Measurements from ENCODE around the gene TGFBI.
"Not testable (repeated sequence)": the region's sequence is repeated elsewhere in the genome, so short reads cannot be mapped to it uniquely, and the experiment has no call there.

Gene TGFBI

GRCh38 chr5:136028090-136028489 is 698 bp upstream of the TGFBI start:
- no peak for DNase-seq

GRCh38 chr5:136030252-136030651 is 1.5 kb downstream of the TGFBI start:
- DNase-seq: no peak

- no peak for DNase-seq
Measured at GRCh38 chr5:136030956-136031611, 2.3 kb downstream of the TGFBI start.

GRCh38 chr5:136031711-136032110 is 2.9 kb downstream of the TGFBI start:
- DNase-seq: no peak

GRCh38 chr5:136032564-136032963 is 3.8 kb downstream of the TGFBI start:
- no peak for DNase-seq

- no peak for DNase-seq
Measured at GRCh38 chr5:136033234-136033633, 4.4 kb downstream of the TGFBI start.

GRCh38 chr5:136033848-136034247 is 5.1 kb downstream of the TGFBI start:
- DNase-seq: no peak

GRCh38 chr5:136034492-136034891 is 5.7 kb downstream of the TGFBI start:
- DNase-seq: no peak

GRCh38 chr5:136034984-136035383 is 6.2 kb downstream of the TGFBI start:
- no peak for DNase-seq

GRCh38 chr5:136035837-136036236 is 7.0 kb downstream of the TGFBI start:
- DNase-seq: no peak

GRCh38 chr5:136036293-136036911 is 7.6 kb downstream of the TGFBI start:
- no peak for DNase-seq

- no peak for DNase-seq
Measured at GRCh38 chr5:136037001-136037705, 8.4 kb downstream of the TGFBI start.

- no peak for DNase-seq
Measured at GRCh38 chr5:136038635-136039034, 9.8 kb downstream of the TGFBI start.

GRCh38 chr5:136039202-136039601 is 10.4 kb downstream of the TGFBI start:
- no peak for DNase-seq

GRCh38 chr5:136040746-136041415 is 12.1 kb downstream of the TGFBI start:
- DNase-seq: no peak

- no peak for DNase-seq
Measured at GRCh38 chr5:136042156-136042555, 13.4 kb downstream of the TGFBI start.

- DNase-seq: peak; percentile 20
Measured at GRCh38 chr5:136042665-136043121, 13.9 kb downstream of the TGFBI start.

GRCh38 chr5:136043551-136043950 is 14.8 kb downstream of the TGFBI start:
- DNase-seq: no peak

- DNase-seq: no peak
Measured at GRCh38 chr5:136043968-136044610, 15.3 kb downstream of the TGFBI start.

- DNase-seq: not testable (repeated sequence)
Measured at GRCh38 chr5:136045026-136045425, 16.2 kb downstream of the TGFBI start.

- no peak for DNase-seq
Measured at GRCh38 chr5:136046246-136046645, 17.5 kb downstream of the TGFBI start.

GRCh38 chr5:136047858-136048257 is 19.1 kb downstream of the TGFBI start:
- no peak for DNase-seq

- no peak for DNase-seq
Measured at GRCh38 chr5:136048966-136049365, 20.2 kb downstream of the TGFBI start.

Measured in NCI-H2227 treated with DMSO at 0.1 percent for 48 hours (cell line).